H9 (cell line): ENCODE results near the gene TFF2. TPM values are rescaled to one million over a fixed set of nuclear protein-coding genes. Genes with fewer than 3 reads are reported as not detected.

Source experiments
- DNase-seq: peaks from one replicate; pipeline ENCODE4 v3.0.0-alpha.2; 2017
- H2AFZ ChIP-seq: one replicate; pipeline ENCODE4 v1.6.1; 2013; ENCODE audit warnings: mild to moderate bottlenecking, low read length, control low read depth, moderate library complexity
- H2AK5ac ChIP-seq: 2 replicates; pipeline ENCODE4 v1.6.1; 2013; ENCODE audit warnings: low read length, control low read depth, mixed read lengths; ENCODE audit not compliant: insufficient read length
- H2BK120ac ChIP-seq: one replicate; pipeline ENCODE4 v1.6.1; 2013; ENCODE audit warnings: low read depth, mild to moderate bottlenecking, low read length, control low read depth, inconsistent platforms; ENCODE audit not compliant: poor library complexity, severe bottlenecking
- H2BK12ac ChIP-seq: 2 replicates; pipeline ENCODE4 v1.6.1; 2013; ENCODE audit warnings: low read length, control low read depth, mixed read lengths, low read depth; ENCODE audit not compliant: insufficient read length
- H2BK15ac ChIP-seq: 2 replicates; pipeline ENCODE4 v1.6.1; 2013; ENCODE audit warnings: low read depth, low read length, control low read depth
- H2BK20ac ChIP-seq: one replicate; pipeline ENCODE4 v1.6.1; 2013; ENCODE audit warnings: low read depth, mild to moderate bottlenecking, low read length, control low read depth, inconsistent platforms; ENCODE audit not compliant: poor library complexity, severe bottlenecking
- H2BK5ac ChIP-seq: 2 replicates; pipeline ENCODE4 v1.6.1; 2013; ENCODE audit warnings: low read length, control low read depth, mixed read lengths; ENCODE audit not compliant: insufficient read length
- H3K14ac ChIP-seq: 2 replicates; pipeline ENCODE4 v1.6.1; 2013; ENCODE audit warnings: low read length, control low read depth; ENCODE audit not compliant: insufficient read depth
- H3K18ac ChIP-seq: 2 replicates; pipeline ENCODE4 v1.6.1; 2013; ENCODE audit warnings: low read depth, mild to moderate bottlenecking, mixed read lengths, low read length, control low read depth; ENCODE audit not compliant: insufficient read length
- H3K23ac ChIP-seq: 2 replicates; pipeline ENCODE4 v1.6.1; 2013; ENCODE audit warnings: low read length, control low read depth, mixed read lengths, low read depth; ENCODE audit not compliant: insufficient read length
- H3K23me2 ChIP-seq: 2 replicates; pipeline ENCODE4 v1.6.1; 2013; ENCODE audit warnings: low read depth, mild to moderate bottlenecking, mixed read lengths, low read length, control low read depth; ENCODE audit not compliant: insufficient read length, poor library complexity, severe bottlenecking
- H3K27ac ChIP-seq: 2 replicates; pipeline ENCODE4 v1.5.1; 2013; ENCODE audit warnings: low read length, control low read depth, mixed read lengths, low read depth; ENCODE audit not compliant: insufficient read length
- H3K27me3 ChIP-seq: 2 replicates; pipeline ENCODE4 v1.6.1; 2013; ENCODE audit warnings: low read length, control low read depth, inconsistent platforms; ENCODE audit not compliant: insufficient read depth
- H3K4ac ChIP-seq: 2 replicates; pipeline ENCODE4 v1.6.1; 2013; ENCODE audit warnings: low read depth, mild to moderate bottlenecking, control low read depth, inconsistent platforms, low read length, moderate library complexity
- H3K4me1 ChIP-seq: 2 replicates; pipeline ENCODE4 v1.6.1; 2013; ENCODE audit warnings: low read length, control low read depth, inconsistent platforms; ENCODE audit not compliant: insufficient read depth
- H3K4me2 ChIP-seq: 2 replicates; pipeline ENCODE4 v1.6.1; 2013; ENCODE audit warnings: low read length, control low read depth, mixed read lengths; ENCODE audit not compliant: insufficient read length, insufficient read depth
- H3K56ac ChIP-seq: 2 replicates; pipeline ENCODE4 v1.6.1; 2013; ENCODE audit warnings: low read depth, mild to moderate bottlenecking, mixed read lengths, low read length, control low read depth; ENCODE audit not compliant: insufficient read length
- H3K79me1 ChIP-seq: 2 replicates; pipeline ENCODE4 v1.6.1; 2013; ENCODE audit warnings: low read depth, mild to moderate bottlenecking, moderate library complexity, low read length, control low read depth, inconsistent platforms; ENCODE audit not compliant: insufficient read depth, poor library complexity, severe bottlenecking
- H3K79me2 ChIP-seq: 2 replicates; pipeline ENCODE4 v1.6.1; 2013; ENCODE audit warnings: low read length, control low read depth, inconsistent platforms; ENCODE audit not compliant: insufficient read depth
- H3K9ac ChIP-seq: 2 replicates; pipeline ENCODE4 v1.6.1; 2013; ENCODE audit warnings: low read length, control low read depth, mixed read lengths; ENCODE audit not compliant: insufficient read length; ENCODE audit errors: extremely low read depth
- H3K9me3 ChIP-seq: one replicate; pipeline ENCODE4 v1.6.1; 2013; ENCODE audit warnings: low read depth, low read length, inconsistent platforms; ENCODE audit not compliant: control insufficient read depth
- H3T11ph ChIP-seq: one replicate; pipeline ENCODE4 v1.6.1; 2013; ENCODE audit warnings: mild to moderate bottlenecking, low read length, control low read depth, inconsistent platforms
- H4K20me1 ChIP-seq: one replicate; pipeline ENCODE4 v1.6.1; 2013; ENCODE audit not compliant: control insufficient read depth, insufficient read length, insufficient read depth
- H4K5ac ChIP-seq: 2 replicates; pipeline ENCODE4 v1.6.1; 2013; ENCODE audit warnings: low read depth, mild to moderate bottlenecking, mixed read lengths, low read length, control low read depth; ENCODE audit not compliant: insufficient read length
- H4K8ac ChIP-seq: replicated peaks from 2 replicates; pipeline ENCODE4 v1.6.1; 2013; ENCODE audit warnings: low read length, control low read depth, mixed read lengths, low read depth; ENCODE audit not compliant: insufficient read length
- H4K91ac ChIP-seq: 2 replicates; pipeline ENCODE4 v1.6.1; 2013; ENCODE audit warnings: low read depth, mild to moderate bottlenecking, moderate library complexity, mixed read lengths, low read length, control low read depth; ENCODE audit not compliant: insufficient read length
- H3K27ac Mint-ChIP-seq, 3 experiments: 2 replicates in 2 of 3; 3 replicates in 1 of 3; pipeline ENCODE4 v1.8.0; 2020 to 2021; ENCODE audit warnings: mixed read lengths in 3 of 3, mild to moderate bottlenecking in 1 of 3, moderate library complexity in 1 of 3
- H3K27me3 Mint-ChIP-seq: 2 replicates; pipeline ENCODE4 v1.8.0; 2021; ENCODE audit warnings: low read depth, mild to moderate bottlenecking, moderate library complexity, mixed read lengths
- H3K36me3 Mint-ChIP-seq, 3 experiments: 2 replicates in 2 of 3; 3 replicates in 1 of 3; pipeline ENCODE4 v1.8.0; 2020 to 2021; ENCODE audit warnings: low read depth in 3 of 3, mixed read lengths in 3 of 3; ENCODE audit not compliant: insufficient read depth in 1 of 3
- H3K4me1 Mint-ChIP-seq, 2 experiments: 2 replicates each; pipeline ENCODE4 v1.8.0; 2020; ENCODE audit warnings: mixed read lengths in 2 of 2
- H3K4me3 Mint-ChIP-seq, 2 experiments: 2 replicates in 1 of 2; 3 replicates in 1 of 2; pipeline ENCODE4 v1.8.0; 2020 to 2021; ENCODE audit warnings: mild to moderate bottlenecking in 2 of 2, mixed read lengths in 2 of 2, moderate library complexity in 1 of 2
- H3K9me3 Mint-ChIP-seq, 2 experiments: 2 replicates in 1 of 2; 3 replicates in 1 of 2; pipeline ENCODE4 v1.8.0; 2020; ENCODE audit warnings: mild to moderate bottlenecking in 2 of 2, mixed read lengths in 2 of 2, moderate library complexity in 1 of 2
- CTCF ChIP-seq: fragments of 200-600 bp; sonication (generic); conservative IDR thresholded peaks from 3 replicates; pipeline ENCODE4 v1.8.0; 2021; ENCODE audit warnings: antibody characterized with exemption, mild to moderate bottlenecking
- WGBS: extraction: QIAGEN DNeasy Blood & Tissue Kit; methylation state at CpG from one replicate; pipeline ENCODE4 v1.1.7; 2013; ENCODE audit warnings: missing lambda C conversion rate, low lambda C conversion rate, mixed read lengths; ENCODE audit not compliant: insufficient read length; ENCODE audit errors: extremely low coverage; 5-methylcytosine and 5-hydroxymethylcytosine counted together
- total RNA-seq: library from RNA; stranded (reverse); gene quantifications from 2 replicates; pipeline ENCODE4 v1.2.1, GENCODE V29; 2021

TFF2 gene
- total RNA-seq, 1 experiment from 2014 or later: not detected

GRCh38 chr21:42393443-42393950 is 42.7 kb upstream of the TFF2 start:
- WGBS: no CpG with 5 or more reads among the region's 8 CpGs

More at GRCh38 chr21:42393443-42393950, 42.7 kb upstream of the TFF2 start:
- H2AFZ ChIP-seq: no peak overlapping the region
- Mint-ChIP-seq H3K4me3 (no peak overlapping the region), H3K27ac (no peak overlapping the region), H3K27me3 (peaks cover 19% of the 10 kb centered on the region), H3K4me1 (peaks cover 31 to 34% of the 10 kb centered on the region in 2 experiments), H3K9me3 (peaks cover 0 to 5% of the 10 kb centered on the region in 2 experiments; a peak in 1 of 5 replicates), H3K36me3 (no peaks in the 10 kb centered on the region)
- no peak overlapping the region for H4K8ac ChIP-seq
- H2BK12ac ChIP-seq: no peak overlapping the region
- H3K56ac ChIP-seq: no peak overlapping the region
- no peak overlapping the region for H2BK120ac ChIP-seq
- no peak for TF ChIP-seq CTCF
- no peak overlapping the region for H2AK5ac ChIP-seq
- H3K18ac ChIP-seq: no peak overlapping the region
- no peaks in the 10 kb centered on the region for H3K79me2 ChIP-seq
- H3K4me2 ChIP-seq: no peak overlapping the region
- H3K9ac ChIP-seq: no peak overlapping the region
- peaks cover 6% of the 10 kb centered on the region; the same call in 1 of the 2 replicates for H3K4me1 ChIP-seq
- no peaks in the 10 kb centered on the region for H3K23me2 ChIP-seq
- H3K27me3 ChIP-seq: no peaks in the 10 kb centered on the region
- H3K14ac ChIP-seq: no peak overlapping the region
- H3K23ac ChIP-seq: no peak overlapping the region
- no peak overlapping the region for H3K27ac ChIP-seq
- no peak overlapping the region for H2BK20ac ChIP-seq
- no peak overlapping the region for H3K4ac ChIP-seq
- H2BK15ac ChIP-seq: no peak overlapping the region
- no peak overlapping the region for H4K5ac ChIP-seq
- no peak for DNase-seq
- no peaks in the 10 kb centered on the region for H4K20me1 ChIP-seq
- H2BK5ac ChIP-seq: no peak overlapping the region
- H4K91ac ChIP-seq: no peak overlapping the region
- no peak overlapping the region for H3T11ph ChIP-seq
- no peaks in the 10 kb centered on the region for H3K79me1 ChIP-seq
- H3K9me3 ChIP-seq: no peaks in the 10 kb centered on the region
